ENCODE results near the gene DISP2. TPM values are rescaled to one million over a fixed set of nuclear protein-coding genes. Genes with fewer than 3 reads are reported as not detected.
A peak's percentile ranks its signal among the peaks of the same experiment; 100 is the strongest.

Gene DISP2
- total RNA-seq, 1 donor from 2014 or later = 0.76 TPM

GRCh38 chr15:40338041-40338657 lies 19.9 kb upstream of the DISP2 start:
- H3K9me3 Mint-ChIP-seq = no peaks in the 10 kb centered on the region
- no peaks in the 10 kb centered on the region for H3K27me3 Mint-ChIP-seq (ENCODE audit: low read depth)
- DNase-seq (ENCODE audit: low spot score in 2 of 2, unreplicated experiment in 2 of 2) = peak in 1 of 2 experiments; percentile 67
- peaks cover 78% of the 10 kb centered on the region for H3K4me1 Mint-ChIP-seq
- peak; percentile 69 for TF ChIP-seq CTCF (IDR thresholded peaks at IDR 0.05; ENCODE audit: unreplicated experiment)
- peak overlapping the region; percentile 87 for H3K27ac Mint-ChIP-seq
- peak overlapping the region; percentile 15 for H3K4me3 Mint-ChIP-seq
- H3K36me3 Mint-ChIP-seq = no peaks in the 10 kb centered on the region

- Mint-ChIP-seq H3K36me3 (no peaks in the 10 kb centered on the region), H3K9me3 (no peaks in the 10 kb centered on the region), H3K4me3 (no peak overlapping the region), H3K4me1 (peaks cover 78% of the 10 kb centered on the region), H3K27ac (peak overlapping the region; percentile 97), H3K27me3 (ENCODE audit: low read depth) (no peaks in the 10 kb centered on the region)
- DNase-seq (ENCODE audit: low spot score in 2 of 2, unreplicated experiment in 2 of 2) = no peak
- TF ChIP-seq CTCF (IDR thresholded peaks at IDR 0.05; ENCODE audit: unreplicated experiment) = no peak
Observed at GRCh38 chr15:40338921-40339620, 18.9 kb upstream of the DISP2 start.

GRCh38 chr15:40339621-40339945 lies 18.4 kb upstream of the DISP2 start:
- no peak for TF ChIP-seq CTCF (IDR thresholded peaks at IDR 0.05; ENCODE audit: unreplicated experiment)
- H3K4me3 Mint-ChIP-seq = peak overlapping the region; percentile 50
- no peaks in the 10 kb centered on the region for H3K27me3 Mint-ChIP-seq (ENCODE audit: low read depth)
- DNase-seq (ENCODE audit: low spot score in 2 of 2, unreplicated experiment in 2 of 2) = no peak
- no peaks in the 10 kb centered on the region for H3K36me3 Mint-ChIP-seq
- H3K27ac Mint-ChIP-seq = peak overlapping the region; percentile 97
- peaks cover 76% of the 10 kb centered on the region for H3K4me1 Mint-ChIP-seq
- no peaks in the 10 kb centered on the region for H3K9me3 Mint-ChIP-seq

- H3K27ac Mint-ChIP-seq = peak overlapping the region; percentile 97
- peak overlapping the region; percentile 50 for H3K4me3 Mint-ChIP-seq
- no peaks in the 10 kb centered on the region for H3K9me3 Mint-ChIP-seq
Observed at GRCh38 chr15:40340038-40340739, 17.8 kb upstream of the DISP2 start.

More at GRCh38 chr15:40340038-40340739, 17.8 kb upstream of the DISP2 start:
- no peaks in the 10 kb centered on the region for H3K36me3 Mint-ChIP-seq
- peaks cover 70% of the 10 kb centered on the region for H3K4me1 Mint-ChIP-seq
- TF ChIP-seq CTCF (IDR thresholded peaks at IDR 0.05; ENCODE audit: unreplicated experiment) = no peak
- no peaks in the 10 kb centered on the region for H3K27me3 Mint-ChIP-seq (ENCODE audit: low read depth)
- DNase-seq (ENCODE audit: low spot score in 2 of 2, unreplicated experiment in 2 of 2) = peak in 1 of 2 experiments; percentile 65
